ENCODE measurements around the gene APBA1.
"Not testable (repeated sequence)": the region's sequence is repeated elsewhere in the genome, so short reads cannot be mapped to it uniquely, and the experiment has no call there.

APBA1 gene

GRCh38 chr9:69421908-69422801 lies 250.0 kb downstream of the APBA1 start:
- in situ Hi-C loops (cut with HindIII; ENCODE audit: low sequenced_read_pairs) = loop anchor here (5.0 to 10.0 kb wide), 2 partner anchors 145 to 493 kb away; no protein-coding TSS in a partner anchor

GRCh38 chr9:69420611-69421270 lies 251.4 kb downstream of the APBA1 start:
- in situ Hi-C loops (cut with HindIII; ENCODE audit: low sequenced_read_pairs) = loop anchor here (5.0 to 10.0 kb wide), 2 partner anchors 147 to 494 kb away; no protein-coding TSS in a partner anchor

GRCh38 chr9:69412741-69413150 lies 259.4 kb downstream of the APBA1 start:
- in situ Hi-C loops (cut with HindIII; ENCODE audit: low sequenced_read_pairs) = no loop called here

- in situ Hi-C loops (cut with HindIII; ENCODE audit: low sequenced_read_pairs) = no loop called here
Measured at GRCh38 chr9:69411931-69412740, 260.0 kb downstream of the APBA1 start.

GRCh38 chr9:69411246-69411645 lies 260.9 kb downstream of the APBA1 start:
- in situ Hi-C loops (cut with HindIII; ENCODE audit: low sequenced_read_pairs) = no loop called here

GRCh38 chr9:69409936-69410335 lies 262.2 kb downstream of the APBA1 start:
- in situ Hi-C loops (cut with HindIII; ENCODE audit: low sequenced_read_pairs) = not testable (repeated sequence)

- in situ Hi-C loops (cut with HindIII; ENCODE audit: low sequenced_read_pairs) = no loop called here
Measured at GRCh38 chr9:69400470-69400869, 271.7 kb downstream of the APBA1 start.

GRCh38 chr9:69397384-69398214 lies 274.6 kb downstream of the APBA1 start:
- in situ Hi-C loops (cut with HindIII; ENCODE audit: low sequenced_read_pairs) = no loop called here

GRCh38 chr9:69396759-69397158 lies 275.4 kb downstream of the APBA1 start:
- in situ Hi-C loops (cut with HindIII; ENCODE audit: low sequenced_read_pairs) = no loop called here

- in situ Hi-C loops (cut with HindIII; ENCODE audit: low sequenced_read_pairs) = no loop called here
Measured at GRCh38 chr9:69395718-69396117, 276.5 kb downstream of the APBA1 start.

GRCh38 chr9:69393425-69393824 lies 278.7 kb downstream of the APBA1 start:
- in situ Hi-C loops (cut with HindIII; ENCODE audit: low sequenced_read_pairs) = loop anchor here (5.0 kb wide), 1 partner anchor 46 kb away; no protein-coding TSS in a partner anchor

GRCh38 chr9:69392826-69393225 lies 279.3 kb downstream of the APBA1 start:
- in situ Hi-C loops (cut with HindIII; ENCODE audit: low sequenced_read_pairs) = loop anchor here (5.0 kb wide), 1 partner anchor 46 kb away; no protein-coding TSS in a partner anchor

- in situ Hi-C loops (cut with HindIII; ENCODE audit: low sequenced_read_pairs) = loop anchor here (5.0 kb wide), 1 partner anchor 45 kb away; no protein-coding TSS in a partner anchor
Measured at GRCh38 chr9:69391946-69392345, 280.2 kb downstream of the APBA1 start.

- in situ Hi-C loops (cut with HindIII; ENCODE audit: low sequenced_read_pairs) = loop anchor here (5.0 kb wide), 1 partner anchor 44 kb away; no protein-coding TSS in a partner anchor
Measured at GRCh38 chr9:69391487-69391886, 280.7 kb downstream of the APBA1 start.

GRCh38 chr9:69389437-69389995 lies 282.7 kb downstream of the APBA1 start:
- in situ Hi-C loops (cut with HindIII; ENCODE audit: low sequenced_read_pairs) = no loop called here

- in situ Hi-C loops (cut with HindIII; ENCODE audit: low sequenced_read_pairs) = no loop called here
Measured at GRCh38 chr9:69388596-69388995, 283.6 kb downstream of the APBA1 start.

GRCh38 chr9:69386651-69387050 lies 285.5 kb downstream of the APBA1 start:
- in situ Hi-C loops (cut with HindIII; ENCODE audit: low sequenced_read_pairs) = no loop called here

GRCh38 chr9:69385581-69386033 lies 286.6 kb downstream of the APBA1 start:
- in situ Hi-C loops (cut with HindIII; ENCODE audit: low sequenced_read_pairs) = no loop called here

GRCh38 chr9:69382135-69382534 lies 290.0 kb downstream of the APBA1 start:
- in situ Hi-C loops (cut with HindIII; ENCODE audit: low sequenced_read_pairs) = no loop called here
